GM21723 (cell line): ENCODE data around the gene APOBEC4.
"Not testable (repeated sequence)": the region's sequence is repeated elsewhere in the genome, so short reads cannot be mapped to it uniquely, and the experiment has no call there.

Source experiments
- ATAC-seq: cut with Tn5 transposase; IDR thresholded peaks from one replicate; pipeline ENCODE4 v1.9.1; 2021; ENCODE audit warnings: mild to moderate bottlenecking, moderate library complexity; ENCODE audit not compliant: unreplicated experiment

APOBEC4 gene

GRCh38 chr1:183635606-183636333 lies 17.3 kb downstream of the APOBEC4 start, which contains the start of gene ARPC5:
TSS of gene ARPC5 (minus strand) at chr1:183635783. CDS start at chr1:183635659, 124 bp downstream.
- peak; percentile 86 for ATAC-seq

- peak; percentile 8 for ATAC-seq
These were observed 18.0 kb downstream of the APOBEC4 start for GRCh38 chr1:183635099-183635605.

DNA sequence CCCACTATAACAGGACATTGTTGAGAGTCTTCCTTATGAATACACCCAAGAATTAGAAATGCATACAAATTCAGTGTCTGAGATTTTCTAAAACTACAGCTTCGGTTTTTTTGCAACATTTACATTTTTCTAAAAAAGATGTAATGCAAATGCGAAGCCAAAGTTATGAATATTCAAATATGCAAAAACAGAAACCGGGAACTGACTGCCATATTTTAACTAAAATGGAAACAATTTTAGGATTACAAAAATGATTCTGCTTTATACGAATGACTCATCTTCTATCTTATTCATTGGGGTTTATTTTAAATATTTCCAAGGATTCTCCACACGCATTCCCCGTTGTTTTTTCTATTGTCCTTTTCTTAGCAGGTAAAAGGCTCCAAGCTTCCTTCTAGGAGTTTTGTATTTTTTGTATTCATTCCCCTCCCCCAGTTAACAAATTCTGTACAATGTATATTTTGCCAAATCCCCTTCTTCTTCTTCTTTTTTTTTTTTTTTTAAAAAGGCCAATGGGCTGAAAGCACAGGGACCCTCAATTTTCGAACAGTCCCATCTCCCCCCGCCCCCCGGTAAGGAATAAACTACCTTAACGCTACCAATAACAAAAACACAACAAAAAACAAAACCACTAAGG lies 18.6 kb downstream of the APOBEC4 start:
- no peak for ATAC-seq

DNA sequence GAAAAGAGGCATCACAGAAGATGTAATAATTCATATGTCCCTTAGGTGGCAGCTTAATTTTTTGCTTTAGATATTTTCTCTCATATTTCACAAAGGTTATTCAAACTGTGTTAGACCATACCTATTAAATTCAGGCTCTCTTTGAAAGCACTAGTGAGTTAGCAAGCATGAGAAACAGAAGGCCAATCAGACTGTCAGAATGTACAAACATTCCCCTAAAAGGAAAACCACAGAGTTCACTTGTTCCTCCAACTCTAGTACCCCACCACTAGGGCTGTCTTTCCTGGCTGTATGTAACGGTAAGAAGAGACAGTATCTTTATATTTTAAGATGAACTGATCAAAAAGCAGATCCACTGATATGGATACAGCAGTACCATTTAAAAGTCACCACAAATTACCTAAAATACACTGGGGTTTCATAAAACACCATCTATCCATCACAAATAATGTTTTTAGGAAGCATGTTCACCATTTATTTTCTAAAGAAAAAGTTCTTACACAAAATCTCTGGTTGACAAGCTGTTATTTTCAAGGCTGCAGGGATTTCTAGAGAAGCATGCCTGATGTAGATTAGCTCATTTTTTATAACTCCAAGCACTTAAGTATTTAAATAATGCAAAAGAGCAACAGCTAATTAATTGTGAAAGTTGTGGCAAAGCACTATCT lies 19.3 kb downstream of the APOBEC4 start:
- peak; percentile 45 for ATAC-seq

GRCh38 chr1:183632964-183633363 lies 20.2 kb downstream of the APOBEC4 start:
- no peak for ATAC-seq

GRCh38 chr1:183632114-183632513 lies 21.0 kb downstream of the APOBEC4 start:
- ATAC-seq: no peak

GRCh38 chr1:183630748-183631147 lies 22.4 kb downstream of the APOBEC4 start:
- ATAC-seq: no peak

DNA sequence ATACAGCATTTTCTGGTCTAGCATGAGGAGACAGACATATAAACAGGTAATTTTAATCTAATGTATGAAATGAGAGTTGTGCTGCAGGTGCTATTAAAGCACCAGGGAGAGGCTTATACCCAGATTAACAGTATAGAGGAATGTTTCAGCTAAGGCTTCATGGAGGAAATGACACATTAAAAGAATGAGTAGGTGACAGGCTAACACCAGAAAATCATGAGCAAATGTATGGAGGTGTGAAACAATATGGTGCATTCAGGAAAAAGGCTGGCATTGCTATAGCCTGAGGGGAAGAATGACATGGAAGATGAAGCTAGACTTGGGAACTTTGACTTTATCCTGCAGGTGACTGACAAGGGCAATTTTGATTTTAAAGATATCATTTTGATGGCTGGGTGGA lies 24.6 kb downstream of the APOBEC4 start:
- ATAC-seq: no peak

- ATAC-seq: not testable (repeated sequence)
These were observed 26.9 kb downstream of the APOBEC4 start for GRCh38 chr1:183626236-183626635.

DNA sequence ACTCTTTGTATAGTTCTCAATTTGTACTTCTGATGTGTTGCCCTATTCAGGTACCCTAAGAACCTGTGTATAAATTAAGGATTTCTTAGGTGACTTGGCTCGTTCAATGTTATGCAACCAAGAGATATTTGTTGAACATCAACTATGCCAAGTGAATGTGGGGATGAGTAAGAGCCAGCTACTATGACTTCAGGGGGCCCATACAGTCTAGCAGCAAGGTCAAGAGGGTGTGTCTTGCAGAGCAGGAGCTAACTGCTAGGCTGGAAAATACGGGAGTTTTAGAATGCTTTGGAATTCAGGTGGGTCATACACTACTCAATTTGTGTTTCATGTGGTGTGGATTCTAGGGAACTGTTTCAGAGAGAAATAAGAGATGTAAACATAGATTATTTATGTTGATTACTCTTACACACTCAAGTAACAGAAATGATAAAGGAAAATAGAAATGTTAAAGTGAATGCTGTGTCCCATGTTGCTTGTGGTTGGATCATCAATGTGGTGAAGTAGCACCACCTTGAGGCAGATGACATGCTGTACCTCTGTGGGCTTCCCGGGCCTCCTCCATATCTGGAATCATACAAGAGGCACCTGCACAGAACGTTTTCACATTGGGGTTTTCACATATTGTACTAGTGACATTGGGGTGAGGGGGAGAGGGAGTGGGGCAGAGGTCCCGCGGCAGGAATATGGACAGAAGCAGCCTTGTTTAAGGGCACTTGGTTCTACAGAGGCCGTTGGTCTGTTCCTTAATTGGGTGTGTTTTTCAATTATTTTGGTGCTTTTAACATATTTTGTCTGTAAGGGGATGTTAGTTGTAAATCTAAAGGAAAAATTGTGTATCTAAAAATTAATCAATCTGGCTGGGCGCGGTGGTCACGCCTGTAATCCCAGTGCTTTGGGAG lies 30.0 kb downstream of the APOBEC4 start:
- peak; percentile 85 for ATAC-seq

- ATAC-seq: no peak
These were observed 31.1 kb downstream of the APOBEC4 start for GRCh38 chr1:183622013-183622412.

DNA sequence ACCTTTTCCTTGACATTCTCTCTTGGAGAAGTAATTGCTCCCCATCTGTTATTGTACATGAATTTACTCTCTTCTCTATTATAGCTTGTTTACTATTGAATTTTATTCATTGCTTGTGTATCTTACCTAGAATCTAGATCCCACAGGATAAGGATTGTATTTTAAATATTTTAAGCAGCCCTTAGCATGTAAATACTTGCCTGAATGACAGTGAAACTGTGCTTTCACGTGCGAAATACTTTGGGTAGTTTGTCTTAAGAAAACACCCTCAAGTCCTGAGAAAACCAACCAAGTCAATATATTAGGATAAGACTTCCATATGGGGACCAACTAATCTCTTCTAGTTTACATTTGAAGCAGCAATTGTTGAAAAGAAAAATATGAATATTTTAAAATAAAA lies 32.8 kb downstream of the APOBEC4 start:
- no peak for ATAC-seq

DNA sequence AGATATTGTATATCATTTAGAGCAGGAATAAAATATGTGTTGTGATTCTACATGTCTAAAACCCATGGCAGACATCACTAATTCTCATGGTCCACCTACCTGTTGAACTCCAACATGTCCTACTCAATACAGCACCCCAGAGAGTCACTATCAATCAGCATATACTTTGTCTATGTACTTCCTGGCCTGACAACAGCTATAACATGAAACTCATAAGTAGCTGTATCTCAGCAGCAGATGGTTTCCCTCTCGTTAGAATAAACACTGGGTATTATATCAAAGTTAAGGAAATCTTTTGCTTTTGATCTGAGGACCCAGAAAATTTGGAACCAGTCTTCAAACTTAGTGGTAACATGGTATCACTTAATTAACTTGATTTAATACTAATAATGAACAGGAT lies 33.3 kb downstream of the APOBEC4 start:
- ATAC-seq: no peak

GRCh38 chr1:183618202-183618601 lies 34.9 kb downstream of the APOBEC4 start:
- not testable (repeated sequence) for ATAC-seq

- not testable (repeated sequence) for ATAC-seq
These were observed 40.1 kb downstream of the APOBEC4 start for GRCh38 chr1:183612975-183613374.

GRCh38 chr1:183612407-183612806 lies 40.7 kb downstream of the APOBEC4 start:
- ATAC-seq: no peak

DNA sequence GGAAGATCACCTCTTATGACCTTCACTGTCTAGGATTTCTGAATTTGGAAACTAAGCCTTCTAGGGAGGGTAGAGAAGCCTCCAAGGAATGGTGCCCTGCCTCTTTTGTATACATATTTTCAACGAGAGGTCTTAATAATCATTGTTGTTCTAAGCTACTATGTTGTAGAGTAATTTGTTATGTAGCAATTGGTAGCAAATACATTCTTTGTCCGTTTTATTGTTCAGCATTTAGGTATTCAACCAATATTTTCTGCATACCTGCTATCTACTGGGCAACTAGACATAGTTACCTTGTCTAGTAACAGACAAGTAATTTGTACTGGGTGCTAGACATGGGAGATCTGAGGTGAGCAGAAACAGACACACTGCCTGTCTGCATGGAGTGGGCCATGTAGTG lies 42.1 kb downstream of the APOBEC4 start:
- ATAC-seq: no peak

DNA sequence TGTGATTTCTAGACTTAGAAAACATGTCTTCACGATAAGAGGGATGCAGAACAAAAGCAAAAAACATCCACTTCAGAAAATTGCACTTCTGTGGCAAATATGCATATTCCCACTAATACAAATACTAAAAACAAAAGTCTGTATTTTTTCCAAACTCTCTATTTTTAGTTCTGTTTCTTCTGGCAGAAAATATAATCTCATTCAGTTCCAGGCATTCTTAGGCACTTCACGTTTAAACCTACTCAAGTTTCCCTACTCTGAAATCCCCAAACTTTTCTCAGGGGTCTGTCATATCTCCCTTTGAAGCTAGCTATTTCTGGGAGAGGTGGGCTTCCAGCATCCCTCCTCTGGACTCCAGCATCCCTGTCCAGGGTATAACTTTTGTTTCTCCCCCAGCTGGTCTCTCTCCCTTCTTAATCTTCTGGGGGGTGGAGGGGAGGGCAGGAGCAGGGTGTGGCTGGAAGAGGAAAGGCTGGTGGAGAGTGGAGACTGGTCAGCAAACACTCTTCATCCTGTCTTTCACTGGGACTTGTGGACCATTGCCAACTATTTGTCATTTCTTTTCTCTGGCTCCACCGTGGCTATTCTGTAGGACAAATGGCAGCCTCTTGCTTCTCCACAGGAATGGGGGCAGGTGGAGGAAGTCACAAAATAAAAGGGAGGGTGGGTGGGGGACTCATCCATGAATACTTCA lies 43.2 kb downstream of the APOBEC4 start:
- ATAC-seq: no peak

GRCh38 chr1:183609313-183609712 lies 43.8 kb downstream of the APOBEC4 start:
- ATAC-seq: peak; percentile 36
